Peyer's patch (tissue), 4 donors: ENCODE data around the gene PHC2. TPM values are rescaled to one million over a fixed set of nuclear protein-coding genes. Genes with fewer than 3 reads are reported as not detected.
"Not testable (repeated sequence)": the region's sequence is repeated elsewhere in the genome, so short reads cannot be mapped to it uniquely, and the experiment has no call there.

Experiments used
- DNase-seq, 3 donors: peaks; one replicate each; pipeline ENCODE4 v3.0.0-alpha.2; 2017 to 2019
- H3K27ac ChIP-seq, 4 donors: fragments of 200-600 bp; sonication (generic); one replicate each; pipeline ENCODE4 v1.5.1; 2016 to 2019
- H3K27me3 ChIP-seq, 2 donors: fragments of 200-600 bp; sonication (generic); one replicate each; pipeline ENCODE4 v1.5.1; 2019
- H3K36me3 ChIP-seq, 3 donors: fragments of 200-600 bp; sonication (generic); one replicate each; pipeline ENCODE4 v1.5.1; 2016 to 2019
- H3K4me1 ChIP-seq, 4 donors: fragments of 200-600 bp; sonication (generic); one replicate each; pipeline ENCODE4 v1.5.1; 2016 to 2019
- H3K4me3 ChIP-seq, 4 donors: fragments of 200-600 bp; sonication (generic); 1 replicate in 3 of 4; 2 replicates in 1 of 4; pipeline ENCODE4 v1.5.1; 2016 to 2019; ENCODE audit warnings: mild to moderate bottlenecking in 1 of 4
- H3K9me3 ChIP-seq, 4 donors: fragments of 200-600 bp; sonication (generic); one replicate each; pipeline ENCODE4 v1.5.1; 2016 to 2019; ENCODE audit warnings: mild to moderate bottlenecking in 1 of 4
- CTCF ChIP-seq, 6 experiments: fragments of 450-650 bp in 4 of 6; fragments of 200-600 bp in 2 of 6; sonication (generic) in 1 of 6; IDR thresholded peaks; one replicate each; pipeline ENCODE4 v1.5.1; 2017 to 2019; ENCODE audit warnings: antibody characterized with exemption in 6 of 6, mild to moderate bottlenecking in 3 of 6, moderate library complexity in 1 of 6
- POLR2A ChIP-seq, 2 donors: fragments of 450-650 bp; IDR thresholded peaks; one replicate each; pipeline ENCODE4 v1.5.1; 2017; ENCODE audit warnings: antibody characterized with exemption in 2 of 2, mild to moderate bottlenecking in 2 of 2, moderate library complexity in 2 of 2
- total RNA-seq, 4 donors: library from RNA; depleted of rRNA; stranded (reverse); fragments of >200 nt; gene quantifications; one replicate each; pipeline ENCODE4 v1.1.0, GENCODE V29; 2016

Gene PHC2
- total RNA-seq, 4 donors from 2014 or later, result 50.3 to 71.1 (median 65.9) TPM

- no peak overlapping the region for H3K27ac ChIP-seq
These were observed 135.9 kb downstream of the PHC2 start for GRCh38 chr1:33295023-33295422.

GRCh38 chr1:33294071-33295010, 136.6 kb downstream of the PHC2 start:
- Histone ChIP-seq H3K9me3 (no peaks in the 10 kb centered on the region), H3K27ac (no peak overlapping the region), H3K4me3 (no peak overlapping the region), H3K4me1 (peaks cover 0 to 10% (median 0%) of the 10 kb centered on the region in 4 donors), H3K36me3 (peaks cover 0 to 13% (median 0%) of the 10 kb centered on the region in 3 donors), H3K27me3 (no peaks in the 10 kb centered on the region)
- TF ChIP-seq CTCF (IDR thresholded peaks at IDR 0.05) (no peak), POLR2A (IDR thresholded peaks at IDR 0.05) (no peak)
- peak in 1 of 3 donors; percentile 36 for DNase-seq

More at GRCh38 chr1:33295023-33295422, 135.9 kb downstream of the PHC2 start:
- TF ChIP-seq POLR2A (IDR thresholded peaks at IDR 0.05) (no peak), CTCF (IDR thresholded peaks at IDR 0.05) (no peak)
- peaks cover 0 to 19% (median 0%) of the 10 kb centered on the region in 3 donors for H3K36me3 ChIP-seq
- no peaks in the 10 kb centered on the region for H3K9me3 ChIP-seq
- peaks cover 0 to 10% (median 0%) of the 10 kb centered on the region in 4 donors for H3K4me1 ChIP-seq
- peak in 1 of 3 donors; percentile 46 for DNase-seq
- H3K4me3 ChIP-seq, result no peak overlapping the region
- no peaks in the 10 kb centered on the region for H3K27me3 ChIP-seq

GRCh38 chr1:33292726-33293340, 138.1 kb downstream of the PHC2 start:
- peak in 2 of 3 donors; percentile 34 to 39 for DNase-seq
- peaks cover 0 to 12% (median 0%) of the 10 kb centered on the region in 3 donors for H3K36me3 ChIP-seq
- H3K4me1 ChIP-seq, result peaks cover 0 to 10% (median 0%) of the 10 kb centered on the region in 4 donors
- no peaks in the 10 kb centered on the region for H3K9me3 ChIP-seq
- H3K27me3 ChIP-seq, result no peaks in the 10 kb centered on the region
- TF ChIP-seq CTCF (IDR thresholded peaks at IDR 0.05) (no peak), POLR2A (IDR thresholded peaks at IDR 0.05) (no peak)
- H3K27ac ChIP-seq, result peak overlapping the region in 1 of 4 donors; percentile 2
- H3K4me3 ChIP-seq, result no peak overlapping the region

GRCh38 chr1:33290615-33291014, 140.3 kb downstream of the PHC2 start:
- H3K27me3 ChIP-seq, DNase-seq, H3K4me1 ChIP-seq, H3K36me3 ChIP-seq, H3K9me3 ChIP-seq, H3K27ac ChIP-seq, H3K4me3 ChIP-seq: not testable (repeated sequence)

- no peak overlapping the region for H3K4me3 ChIP-seq
- H3K36me3 ChIP-seq, result peaks cover 0 to 8% (median 0%) of the 10 kb centered on the region in 3 donors
- H3K4me1 ChIP-seq, result peaks cover 0 to 3% (median 0%) of the 10 kb centered on the region in 4 donors
- DNase-seq, result no peak
- TF ChIP-seq POLR2A (IDR thresholded peaks at IDR 0.05) (no peak), CTCF (IDR thresholded peaks at IDR 0.05) (no peak)
- no peaks in the 10 kb centered on the region for H3K27me3 ChIP-seq
- no peak overlapping the region for H3K27ac ChIP-seq
- no peaks in the 10 kb centered on the region for H3K9me3 ChIP-seq
These were observed 141.1 kb downstream of the PHC2 start for GRCh38 chr1:33289858-33290154.
